PC-3 (cell line): Measurements from ENCODE around the gene JMJD4. TPM values are rescaled to one million over a fixed set of nuclear protein-coding genes. Genes with fewer than 3 reads are reported as not detected.

ENCODE experiments used
- ATAC-seq: fragments of 200-7000 bp; cut with Tn5 transposase; 2 replicates; pipeline ENCODE4 v1.9.1; 2020; ENCODE audit warnings: mild to moderate bottlenecking, moderate library complexity
- BruUV-seq: library from RNA; stranded (reverse); fragments of 400-500 nt; replicated peaks from 2 replicates; lab custom pipeline; 2021; lab: Mats Ljungman, UMichigan
- CTCF ChIA-PET: fragments of 300-600 bp; sonication (Branson Sonifier 250); formaldehyde crosslinking; loops from one replicate; lab custom pipeline; 2022; ENCODE audit warnings: antibody characterized with exemption; lab: Charles Lee
- POLR2A ChIA-PET: fragments of 300-600 bp; sonication (Branson Sonifier 250); formaldehyde crosslinking; loops from one replicate; lab custom pipeline; 2022; ENCODE audit warnings: antibody characterized with exemption; ENCODE audit not compliant: unreplicated experiment; lab: Charles Lee
- DNase-seq: peaks from one replicate; pipeline ENCODE4 v3.0.0-alpha.2; 2015
- H2AFZ ChIP-seq: fragments of 300-600 bp; sonication (generic); 2 replicates; pipeline ENCODE4 v1.6.0; 2016; ENCODE audit warnings: antibody characterized with exemption, low read length
- H3F3A ChIP-seq: fragments of 300-600 bp; sonication (generic); one replicate; pipeline ENCODE4 v1.6.0; 2017; ENCODE audit warnings: antibody characterized with exemption, low read length, control low read depth, mild to moderate bottlenecking; ENCODE audit not compliant: unreplicated experiment
- H3K27ac ChIP-seq: fragments of 300-600 bp; sonication (generic); 2 replicates; pipeline ENCODE4 v1.5.1; 2016; ENCODE audit warnings: mild to moderate bottlenecking, low read length
- H3K27me3 ChIP-seq: fragments of 300-600 bp; sonication (generic); 2 replicates; pipeline ENCODE4 v1.6.1; 2016; ENCODE audit warnings: low read length, mixed read lengths
- H3K36me3 ChIP-seq: fragments of 300-600 bp; sonication (generic); 2 replicates; pipeline ENCODE4 v1.6.1; 2016; ENCODE audit warnings: low read depth, mixed run types, low read length, mixed read lengths
- H3K4me1 ChIP-seq: fragments of 300-600 bp; sonication (generic); 2 replicates; pipeline ENCODE4 v1.5.1; 2016; ENCODE audit warnings: low read length; ENCODE audit not compliant: insufficient read depth
- H3K4me2 ChIP-seq: fragments of 300-600 bp; sonication (generic); 2 replicates; pipeline ENCODE4 v1.6.0; 2016; ENCODE audit warnings: low read length
- H3K4me3 ChIP-seq: fragments of 300-600 bp; sonication (generic); 2 replicates; pipeline ENCODE4 v1.5.1; 2016; ENCODE audit warnings: mild to moderate bottlenecking, low read length, mixed read lengths
- H3K79me2 ChIP-seq: fragments of 300-600 bp; sonication (generic); 2 replicates; pipeline ENCODE4 v1.6.1; 2017; ENCODE audit warnings: low read length, mixed read lengths
- H3K9ac ChIP-seq: fragments of 300-600 bp; sonication (generic); 2 replicates; pipeline ENCODE4 v1.6.0; 2016; ENCODE audit warnings: mild to moderate bottlenecking, low read length
- H3K9me2 ChIP-seq: fragments of 300-600 bp; sonication (generic); replicated peaks from 2 replicates; pipeline ENCODE4 v1.6.1; 2016; ENCODE audit warnings: mixed run types, low read length, mixed read lengths
- H3K9me3 ChIP-seq: fragments of 300-600 bp; sonication (generic); 2 replicates; pipeline ENCODE4 v1.6.1; 2016; ENCODE audit warnings: low read length, mixed read lengths
- H4K20me1 ChIP-seq: fragments of 300-600 bp; sonication (generic); 2 replicates; pipeline ENCODE4 v1.6.1; 2016; ENCODE audit warnings: low read length, mixed read lengths
- CTCF ChIP-seq: fragments of 300-600 bp; sonication (generic); conservative IDR thresholded peaks from 2 replicates; pipeline ENCODE4 v1.5.1; 2017; ENCODE audit warnings: antibody characterized with exemption, low read depth, mild to moderate bottlenecking, low read length
- EZH2 ChIP-seq: fragments of 300-600 bp; sonication (generic); IDR thresholded peaks from one replicate; pipeline ENCODE4 v1.6.1; 2017; ENCODE audit warnings: antibody characterized with exemption, mild to moderate bottlenecking, low read length; ENCODE audit not compliant: unreplicated experiment
- EZH2phosphoT487 ChIP-seq: fragments of 300-600 bp; sonication (generic); IDR thresholded peaks from 2 replicates; pipeline ENCODE4 v1.6.1; 2018; ENCODE audit warnings: mild to moderate bottlenecking, antibody characterized with exemption, low read length, borderline replicate concordance
- intact Hi-C: fragments of 100-400 bp; cut with micrococcal nuclease; formaldehyde crosslinking; loops from 2 replicates; pipeline ENCODE4 v1.9.0; 2023
- total RNA-seq: library from RNA; depleted of rRNA; stranded (reverse); fragments of >200 nt; gene quantifications from 2 replicates; pipeline ENCODE4 v1.2.3, GENCODE V29; 2014

JMJD4 gene
- total RNA-seq, 1 experiment from 2014 or later = 80.5 TPM

DNA sequence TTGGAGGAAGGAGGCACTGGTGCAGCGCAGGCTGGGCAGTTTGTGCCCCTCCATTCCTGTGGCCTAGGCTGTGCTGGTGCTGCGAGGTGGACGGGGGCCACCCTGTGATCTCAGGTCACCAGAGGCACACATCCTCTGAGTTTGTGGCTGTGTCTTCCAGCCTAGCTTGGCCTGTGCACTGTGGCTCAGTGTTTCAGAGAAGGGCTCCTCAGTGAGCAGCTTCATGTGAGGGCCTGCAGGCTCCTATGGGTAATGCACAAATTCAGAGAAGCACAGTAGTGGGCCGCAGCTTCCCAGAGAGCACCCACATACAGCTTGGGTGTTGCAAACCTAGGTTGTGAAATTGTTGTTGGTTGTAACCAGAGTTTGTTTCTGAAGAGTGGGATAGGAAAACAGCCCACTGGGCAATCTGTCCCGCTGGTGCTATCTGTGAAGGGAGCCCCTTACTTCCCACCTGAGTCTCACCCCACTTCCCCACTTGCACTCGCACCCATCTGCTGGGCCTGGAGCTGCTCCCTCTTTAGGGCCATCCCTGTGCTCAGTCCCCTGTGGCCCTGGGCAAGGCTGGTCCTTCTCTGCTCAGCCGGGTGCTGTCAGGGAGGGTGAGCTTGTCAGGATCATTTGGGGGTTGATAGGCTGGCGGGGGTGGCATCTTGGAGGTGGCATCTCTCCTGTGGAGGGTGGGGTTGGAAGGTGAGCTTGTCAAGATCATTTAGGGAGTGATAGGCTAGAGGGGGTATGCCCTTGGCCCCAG, 30.3 kb upstream of the JMJD4 start:
- ATAC-seq = no peak
- Histone ChIP-seq H3K9me2 (no peaks in the 10 kb centered on the region), H3K27me3 (no peaks in the 10 kb centered on the region), H3K79me2 (peaks cover 50% of the 10 kb centered on the region), H3K9me3 (no peaks in the 10 kb centered on the region), H3K36me3 (peaks cover 49% of the 10 kb centered on the region), H3K4me2 (peak overlapping the region; percentile 23), H4K20me1 (peaks cover 35% of the 10 kb centered on the region), H3K9ac (no peak overlapping the region), H3K27ac (no peak overlapping the region), H3F3A (no peaks in the 10 kb centered on the region), H3K4me3 (no peak overlapping the region), H2AFZ (no peak overlapping the region), H3K4me1 (peaks cover 53% of the 10 kb centered on the region)
- no TSS peak for BruUV-seq
- ChIA-PET CTCF (interaction anchor here (0.6 to 1.2 kb wide), 2 partner anchors 24 to 188 kb away, joined by 3 to 5 read pairs; no protein-coding TSS in a partner anchor), POLR2A (no interaction called here)
- intact Hi-C loops = loop anchor here (1.0 to 10.0 kb wide), 2 partner anchors 23 to 319 kb away; partner anchors contain the start of gene ARF1
- DNase-seq = no peak
- TF ChIP-seq EZH2 (no peak), EZH2phosphoT487 (no peak), CTCF (no peak)

GRCh38 chr1:227764019-227764391, 28.9 kb upstream of the JMJD4 start:
- intact Hi-C loops = loop anchor here (1.0 to 10.0 kb wide), 3 partner anchors 41 to 321 kb away; partner anchors contain the start of gene ARF1
- CTCF ChIA-PET = interaction anchor here (1.0 to 2.7 kb wide), 7 partner anchors 24 to 190 kb away, joined by 3 to 13 read pairs (median 8); partner anchors contain the start of gene WNT9A

GRCh38 chr1:227763246-227764018, 28.3 kb upstream of the JMJD4 start:
- peak overlapping the region; percentile 62 for H3K27ac ChIP-seq
- intact Hi-C loops = loop anchor here (1.0 to 10.0 kb wide), 3 partner anchors 42 to 321 kb away; partner anchors contain the start of gene ARF1
- TF ChIP-seq EZH2phosphoT487 (no peak), CTCF (no peak), EZH2 (no peak)
- peaks cover 8% of the 10 kb centered on the region for H3F3A ChIP-seq
- no peak overlapping the region for H3K4me3 ChIP-seq
- no peaks in the 10 kb centered on the region for H3K27me3 ChIP-seq
- ATAC-seq (no peak; the same call in 1 of the 2 replicates), DNase-seq (no peak)
- H3K9ac ChIP-seq = no peak overlapping the region
- H2AFZ ChIP-seq = no peak overlapping the region
- peak overlapping the region; percentile 50 for H3K4me2 ChIP-seq
- ChIA-PET CTCF (interaction anchor here (1.0 to 2.7 kb wide), 9 partner anchors 24 to 190 kb away, joined by 3 to 15 read pairs (median 8); partner anchors contain the start of gene WNT9A), POLR2A (interaction anchor here (0.8 kb wide), 1 partner anchor 24 kb away, joined by 3 read pairs; no protein-coding TSS in a partner anchor)
- H3K79me2 ChIP-seq = peaks cover 57% of the 10 kb centered on the region
- H3K9me3 ChIP-seq = no peaks in the 10 kb centered on the region
- H4K20me1 ChIP-seq = peaks cover 52% of the 10 kb centered on the region
- H3K4me1 ChIP-seq = peaks cover 73% of the 10 kb centered on the region
- peaks cover 49% of the 10 kb centered on the region for H3K36me3 ChIP-seq
- H3K9me2 ChIP-seq = no peaks in the 10 kb centered on the region
- no TSS peak for BruUV-seq

More at GRCh38 chr1:227764019-227764391, 28.9 kb upstream of the JMJD4 start:
- Histone ChIP-seq H3F3A (peaks cover 6% of the 10 kb centered on the region), H3K4me2 (peak overlapping the region; percentile 50), H4K20me1 (peaks cover 47% of the 10 kb centered on the region), H3K9ac (no peak overlapping the region), H3K4me1 (peaks cover 67% of the 10 kb centered on the region), H3K27ac (peak overlapping the region; percentile 62), H3K36me3 (peaks cover 53% of the 10 kb centered on the region), H3K9me2 (no peaks in the 10 kb centered on the region), H3K4me3 (no peak overlapping the region), H2AFZ (no peak overlapping the region), H3K9me3 (no peaks in the 10 kb centered on the region), H3K27me3 (no peaks in the 10 kb centered on the region), H3K79me2 (peaks cover 57% of the 10 kb centered on the region)
- TF ChIP-seq EZH2 (no peak), EZH2phosphoT487 (peak; percentile 90)
- DNase-seq (peak; percentile 96), ATAC-seq (peak; percentile 51)
- no TSS peak for BruUV-seq
- POLR2A ChIA-PET = interaction anchor here (0.6 to 0.8 kb wide), 4 partner anchors 24 to 367 kb away, joined by 3 read pairs; no protein-coding TSS in a partner anchor
